HT1080 (cell line): ENCODE results near the gene LMTK3. TPM values are rescaled to one million over a fixed set of nuclear protein-coding genes. Genes with fewer than 3 reads are reported as not detected.

Source experiments
- DNase-seq: peaks from one replicate; pipeline ENCODE4 v3.0.0-alpha.2; 2015; ENCODE audit warnings: low read depth
- polyA plus RNA-seq, 2 experiments: library from polyadenylated mRNA; depleted of rRNA; stranded (reverse); fragments of >200 nt; gene quantifications; 2 replicates each; pipeline ENCODE4 v1.2.3, GENCODE V29; 2015
- total RNA-seq: library from RNA; depleted of rRNA; stranded (reverse); fragments of >200 nt; shearing (Covaris generic); gene quantifications from 2 replicates; pipeline ENCODE4 v1.2.3, GENCODE V29; 2014; rRNA removed

The LMTK3 gene
- total RNA-seq = 0.05 TPM in 1 of 2 replicates, not detected in the other
- 0.06 and 0.08 TPM in 2 replicates for polyA plus RNA-seq (2015; cell fraction: cytosol; rRNA removed)
- polyA plus RNA-seq (2015; cell fraction: nucleus; rRNA removed) = 0.07 and 0.20 TPM in 2 replicates

GRCh38 chr19:48511800-48512503 lies at the start of gene LMTK3:
TSS of gene LMTK3 (minus strand) at chr19:48511835. CDS start at chr19:48511576, 259 bp downstream.
- DNase-seq = peak; percentile 36

GRCh38 chr19:48561412-48561811 lies 49.8 kb upstream of the LMTK3 start:
- DNase-seq = no peak

- DNase-seq = no peak
These were observed 48.5 kb upstream of the LMTK3 start for GRCh38 chr19:48560095-48560530.

GRCh38 chr19:48558018-48558684 lies 46.5 kb upstream of the LMTK3 start:
- DNase-seq = peak; percentile 73

- no peak for DNase-seq
These were observed 45.2 kb upstream of the LMTK3 start for GRCh38 chr19:48556825-48557224.

- DNase-seq = peak; percentile 64
These were observed 44.5 kb upstream of the LMTK3 start for GRCh38 chr19:48556163-48556562.

GRCh38 chr19:48554385-48555091 lies 42.9 kb upstream of the LMTK3 start:
- DNase-seq = no peak

- DNase-seq = peak; percentile 71
These were observed 42.2 kb upstream of the LMTK3 start for GRCh38 chr19:48553676-48554384.

- peak; percentile 55 for DNase-seq
These were observed 41.0 kb upstream of the LMTK3 start for GRCh38 chr19:48552406-48553322.

GRCh38 chr19:48551437-48552302 lies 40.0 kb upstream of the LMTK3 start, which contains the start of gene SULT2B1:
TSS of gene SULT2B1 (plus strand) at chr19:48552172. CDS start at chr19:48552253, 81 bp downstream.
- no peak for DNase-seq

GRCh38 chr19:48549380-48549779 lies 37.7 kb upstream of the LMTK3 start:
- DNase-seq = no peak

GRCh38 chr19:48548253-48548911 lies 36.7 kb upstream of the LMTK3 start:
- DNase-seq = no peak

- DNase-seq = no peak
These were observed 36.1 kb upstream of the LMTK3 start for GRCh38 chr19:48547722-48548121.

- DNase-seq = no peak
These were observed 33.5 kb upstream of the LMTK3 start for GRCh38 chr19:48544856-48545750.

- DNase-seq = peak; percentile 92
These were observed 31.6 kb upstream of the LMTK3 start for GRCh38 chr19:48543121-48543710.

GRCh38 chr19:48541813-48542212 lies 30.2 kb upstream of the LMTK3 start:
- DNase-seq = no peak

- DNase-seq = no peak
These were observed 28.5 kb upstream of the LMTK3 start for GRCh38 chr19:48540110-48540509.
